ENCODE results near the gene TLX2. TPM values are rescaled to one million over a fixed set of nuclear protein-coding genes. Genes with fewer than 3 reads are reported as not detected.

The TLX2 gene
- total and polyA plus RNA-seq, 2 of the 8 experiments (the other 6 are each of a cell fraction or from before 2014, with no cell fraction given) = 0.06 to 0.17 TPM

DNA sequence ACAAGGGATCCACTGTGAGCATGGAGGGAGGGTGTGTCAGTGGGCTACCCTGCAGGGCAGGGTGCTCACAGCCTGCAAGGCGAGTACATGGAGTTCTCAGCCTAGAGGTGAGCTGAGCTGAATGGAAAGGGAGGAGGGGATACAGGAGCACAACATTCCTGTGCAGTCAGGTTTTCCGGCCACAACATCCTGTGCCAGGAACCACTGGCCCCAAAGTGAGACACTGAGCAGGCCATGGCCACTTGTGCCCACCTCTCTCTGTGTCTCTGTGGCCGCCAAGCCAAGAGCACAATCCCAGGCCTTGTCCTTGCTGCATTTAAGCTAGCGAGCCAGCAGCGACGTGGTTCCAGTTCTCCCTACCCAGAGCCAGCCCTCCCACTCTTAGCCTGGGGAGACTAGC is 46.3 kb downstream of the TLX2 start (continued):
- TF ChIP-seq ZNF274 (IDR thresholded peaks at IDR 0.05; ENCODE audit: borderline replicate concordance, extremely low read depth, low read length) = no peak
- TF ChIP-seq, protein P1, sequence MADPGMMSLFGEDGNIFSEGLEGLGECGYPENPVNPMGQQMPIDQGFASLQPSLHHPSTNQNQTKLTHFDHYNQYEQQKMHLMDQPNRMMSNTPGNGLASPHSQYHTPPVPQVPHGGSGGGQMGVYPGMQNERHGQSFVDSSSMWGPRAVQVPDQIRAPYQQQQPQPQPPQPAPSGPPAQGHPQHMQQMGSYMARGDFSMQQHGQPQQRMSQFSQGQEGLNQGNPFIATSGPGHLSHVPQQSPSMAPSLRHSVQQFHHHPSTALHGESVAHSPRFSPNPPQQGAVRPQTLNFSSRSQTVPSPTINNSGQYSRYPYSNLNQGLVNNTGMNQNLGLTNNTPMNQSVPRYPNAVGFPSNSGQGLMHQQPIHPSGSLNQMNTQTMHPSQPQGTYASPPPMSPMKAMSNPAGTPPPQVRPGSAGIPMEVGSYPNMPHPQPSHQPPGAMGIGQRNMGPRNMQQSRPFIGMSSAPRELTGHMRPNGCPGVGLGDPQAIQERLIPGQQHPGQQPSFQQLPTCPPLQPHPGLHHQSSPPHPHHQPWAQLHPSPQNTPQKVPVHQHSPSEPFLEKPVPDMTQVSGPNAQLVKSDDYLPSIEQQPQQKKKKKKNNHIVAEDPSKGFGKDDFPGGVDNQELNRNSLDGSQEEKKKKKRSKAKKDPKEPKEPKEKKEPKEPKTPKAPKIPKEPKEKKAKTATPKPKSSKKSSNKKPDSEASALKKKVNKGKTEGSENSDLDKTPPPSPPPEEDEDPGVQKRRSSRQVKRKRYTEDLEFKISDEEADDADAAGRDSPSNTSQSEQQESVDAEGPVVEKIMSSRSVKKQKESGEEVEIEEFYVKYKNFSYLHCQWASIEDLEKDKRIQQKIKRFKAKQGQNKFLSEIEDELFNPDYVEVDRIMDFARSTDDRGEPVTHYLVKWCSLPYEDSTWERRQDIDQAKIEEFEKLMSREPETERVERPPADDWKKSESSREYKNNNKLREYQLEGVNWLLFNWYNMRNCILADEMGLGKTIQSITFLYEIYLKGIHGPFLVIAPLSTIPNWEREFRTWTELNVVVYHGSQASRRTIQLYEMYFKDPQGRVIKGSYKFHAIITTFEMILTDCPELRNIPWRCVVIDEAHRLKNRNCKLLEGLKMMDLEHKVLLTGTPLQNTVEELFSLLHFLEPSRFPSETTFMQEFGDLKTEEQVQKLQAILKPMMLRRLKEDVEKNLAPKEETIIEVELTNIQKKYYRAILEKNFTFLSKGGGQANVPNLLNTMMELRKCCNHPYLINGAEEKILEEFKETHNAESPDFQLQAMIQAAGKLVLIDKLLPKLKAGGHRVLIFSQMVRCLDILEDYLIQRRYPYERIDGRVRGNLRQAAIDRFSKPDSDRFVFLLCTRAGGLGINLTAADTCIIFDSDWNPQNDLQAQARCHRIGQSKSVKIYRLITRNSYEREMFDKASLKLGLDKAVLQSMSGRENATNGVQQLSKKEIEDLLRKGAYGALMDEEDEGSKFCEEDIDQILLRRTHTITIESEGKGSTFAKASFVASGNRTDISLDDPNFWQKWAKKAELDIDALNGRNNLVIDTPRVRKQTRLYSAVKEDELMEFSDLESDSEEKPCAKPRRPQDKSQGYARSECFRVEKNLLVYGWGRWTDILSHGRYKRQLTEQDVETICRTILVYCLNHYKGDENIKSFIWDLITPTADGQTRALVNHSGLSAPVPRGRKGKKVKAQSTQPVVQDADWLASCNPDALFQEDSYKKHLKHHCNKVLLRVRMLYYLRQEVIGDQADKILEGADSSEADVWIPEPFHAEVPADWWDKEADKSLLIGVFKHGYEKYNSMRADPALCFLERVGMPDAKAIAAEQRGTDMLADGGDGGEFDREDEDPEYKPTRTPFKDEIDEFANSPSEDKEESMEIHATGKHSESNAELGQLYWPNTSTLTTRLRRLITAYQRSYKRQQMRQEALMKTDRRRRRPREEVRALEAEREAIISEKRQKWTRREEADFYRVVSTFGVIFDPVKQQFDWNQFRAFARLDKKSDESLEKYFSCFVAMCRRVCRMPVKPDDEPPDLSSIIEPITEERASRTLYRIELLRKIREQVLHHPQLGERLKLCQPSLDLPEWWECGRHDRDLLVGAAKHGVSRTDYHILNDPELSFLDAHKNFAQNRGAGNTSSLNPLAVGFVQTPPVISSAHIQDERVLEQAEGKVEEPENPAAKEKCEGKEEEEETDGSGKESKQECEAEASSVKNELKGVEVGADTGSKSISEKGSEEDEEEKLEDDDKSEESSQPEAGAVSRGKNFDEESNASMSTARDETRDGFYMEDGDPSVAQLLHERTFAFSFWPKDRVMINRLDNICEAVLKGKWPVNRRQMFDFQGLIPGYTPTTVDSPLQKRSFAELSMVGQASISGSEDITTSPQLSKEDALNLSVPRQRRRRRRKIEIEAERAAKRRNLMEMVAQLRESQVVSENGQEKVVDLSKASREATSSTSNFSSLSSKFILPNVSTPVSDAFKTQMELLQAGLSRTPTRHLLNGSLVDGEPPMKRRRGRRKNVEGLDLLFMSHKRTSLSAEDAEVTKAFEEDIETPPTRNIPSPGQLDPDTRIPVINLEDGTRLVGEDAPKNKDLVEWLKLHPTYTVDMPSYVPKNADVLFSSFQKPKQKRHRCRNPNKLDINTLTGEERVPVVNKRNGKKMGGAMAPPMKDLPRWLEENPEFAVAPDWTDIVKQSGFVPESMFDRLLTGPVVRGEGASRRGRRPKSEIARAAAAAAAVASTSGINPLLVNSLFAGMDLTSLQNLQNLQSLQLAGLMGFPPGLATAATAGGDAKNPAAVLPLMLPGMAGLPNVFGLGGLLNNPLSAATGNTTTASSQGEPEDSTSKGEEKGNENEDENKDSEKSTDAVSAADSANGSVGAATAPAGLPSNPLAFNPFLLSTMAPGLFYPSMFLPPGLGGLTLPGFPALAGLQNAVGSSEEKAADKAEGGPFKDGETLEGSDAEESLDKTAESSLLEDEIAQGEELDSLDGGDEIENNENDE (IDR thresholded peaks at IDR 0.05; ENCODE audit: insufficient replicate concordance, low read length) = no peak
- TF ChIP-seq TCF12 (IDR thresholded peaks at IDR 0.05; ENCODE audit: low read depth, low read length) = no peak

Data from H1 (cell line).